ENCODE measurements around the gene SV2B. TPM values are rescaled to one million over a fixed set of nuclear protein-coding genes. Genes with fewer than 3 reads are reported as not detected.

The SV2B gene
- total RNA-seq, 3 donors from 2014 or later = 0.41 to 4.2 (median 0.80) TPM

DNA sequence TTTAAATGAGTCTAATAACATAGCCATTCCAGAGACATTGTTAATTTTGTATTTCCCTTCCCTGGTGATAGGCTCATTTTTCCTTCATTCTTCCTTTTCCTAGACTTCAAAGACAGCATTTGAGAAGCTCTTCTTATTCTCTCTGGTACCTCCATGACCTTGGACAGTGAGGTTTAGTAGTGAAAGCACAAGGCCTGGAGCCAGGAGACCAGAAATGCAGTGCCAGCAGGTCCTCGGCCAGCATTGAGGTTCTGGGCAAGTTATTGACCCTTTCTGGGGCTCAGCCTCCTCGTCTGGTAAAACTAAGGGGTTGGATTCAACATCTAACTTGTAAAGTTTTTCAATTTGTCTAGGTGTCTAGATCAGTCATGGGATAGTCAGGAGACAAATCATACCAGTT lies 146.9 kb downstream of the SV2B start:
- TF ChIP-seq, protein P1, sequence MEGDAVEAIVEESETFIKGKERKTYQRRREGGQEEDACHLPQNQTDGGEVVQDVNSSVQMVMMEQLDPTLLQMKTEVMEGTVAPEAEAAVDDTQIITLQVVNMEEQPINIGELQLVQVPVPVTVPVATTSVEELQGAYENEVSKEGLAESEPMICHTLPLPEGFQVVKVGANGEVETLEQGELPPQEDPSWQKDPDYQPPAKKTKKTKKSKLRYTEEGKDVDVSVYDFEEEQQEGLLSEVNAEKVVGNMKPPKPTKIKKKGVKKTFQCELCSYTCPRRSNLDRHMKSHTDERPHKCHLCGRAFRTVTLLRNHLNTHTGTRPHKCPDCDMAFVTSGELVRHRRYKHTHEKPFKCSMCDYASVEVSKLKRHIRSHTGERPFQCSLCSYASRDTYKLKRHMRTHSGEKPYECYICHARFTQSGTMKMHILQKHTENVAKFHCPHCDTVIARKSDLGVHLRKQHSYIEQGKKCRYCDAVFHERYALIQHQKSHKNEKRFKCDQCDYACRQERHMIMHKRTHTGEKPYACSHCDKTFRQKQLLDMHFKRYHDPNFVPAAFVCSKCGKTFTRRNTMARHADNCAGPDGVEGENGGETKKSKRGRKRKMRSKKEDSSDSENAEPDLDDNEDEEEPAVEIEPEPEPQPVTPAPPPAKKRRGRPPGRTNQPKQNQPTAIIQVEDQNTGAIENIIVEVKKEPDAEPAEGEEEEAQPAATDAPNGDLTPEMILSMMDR (IDR thresholded peaks at IDR 0.05) = no peak
- no peak for DNase-seq
- Histone ChIP-seq H3K4me3 (no peak overlapping the region), H3K9me3 (no peaks in the 10 kb centered on the region), H3K36me3 (ENCODE audit: low read depth) (no peaks in the 10 kb centered on the region), H3K4me1 (ENCODE audit: low read depth) (no peaks in the 10 kb centered on the region)
- ATAC-seq = no peak
- intact Hi-C loops (cut with DNase I, micrococcal nuclease) = no loop called here

DNA sequence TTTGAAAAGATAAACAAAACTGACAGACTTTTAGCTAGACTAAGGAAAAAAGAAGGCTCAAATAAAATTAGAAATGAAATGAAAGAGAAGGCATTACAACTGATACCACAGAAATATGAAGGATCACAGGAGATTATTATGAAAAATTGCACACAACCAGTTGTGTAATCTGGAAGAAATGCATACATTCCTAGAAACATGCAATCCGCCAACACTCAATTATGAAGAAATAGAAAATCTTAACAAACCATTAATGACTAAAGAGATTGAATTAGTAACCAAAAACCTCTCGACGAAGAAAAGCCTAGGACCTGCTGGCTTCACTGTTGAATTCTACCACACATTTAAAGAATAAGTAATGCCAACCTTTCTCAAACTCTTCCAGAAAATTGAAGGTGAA lies 149.5 kb downstream of the SV2B start:
- H3K4me1 ChIP-seq (ENCODE audit: low read depth) = no peaks in the 10 kb centered on the region
- DNase-seq (no peak), ATAC-seq (no peak)
- H3K36me3 ChIP-seq (ENCODE audit: low read depth) = no peaks in the 10 kb centered on the region
- intact Hi-C loops (cut with DNase I, micrococcal nuclease) = no loop called here
- no peak overlapping the region for H3K4me3 ChIP-seq
- TF ChIP-seq, protein P1 (IDR thresholded peaks at IDR 0.05) = no peak
- no peaks in the 10 kb centered on the region for H3K9me3 ChIP-seq

DNA sequence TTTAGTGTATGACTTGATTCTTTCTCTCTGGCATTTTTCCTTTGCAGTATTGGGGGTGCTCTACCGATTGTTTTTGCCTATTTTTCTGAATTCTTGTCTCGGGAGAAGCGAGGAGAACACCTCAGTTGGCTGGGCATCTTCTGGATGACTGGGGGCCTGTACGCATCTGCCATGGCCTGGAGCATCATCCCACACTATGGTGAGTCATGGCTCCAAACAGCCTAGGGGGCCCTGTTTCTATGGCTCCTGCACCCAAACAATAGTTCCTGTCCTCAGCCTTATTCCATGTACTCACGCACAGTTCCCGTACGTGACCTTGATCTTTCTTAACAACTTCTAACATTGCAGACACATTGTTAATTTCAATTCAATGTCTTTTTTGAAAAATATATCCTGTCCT lies 152.3 kb downstream of the SV2B start:
- TF ChIP-seq, protein P1 (IDR thresholded peaks at IDR 0.05) = no peak
- Histone ChIP-seq H3K4me1 (ENCODE audit: low read depth) (no peaks in the 10 kb centered on the region), H3K4me3 (no peak overlapping the region), H3K9me3 (no peaks in the 10 kb centered on the region), H3K36me3 (ENCODE audit: low read depth) (no peaks in the 10 kb centered on the region)
- intact Hi-C loops (cut with DNase I, micrococcal nuclease) = no loop called here
- ATAC-seq (no peak), DNase-seq (no peak)

DNA sequence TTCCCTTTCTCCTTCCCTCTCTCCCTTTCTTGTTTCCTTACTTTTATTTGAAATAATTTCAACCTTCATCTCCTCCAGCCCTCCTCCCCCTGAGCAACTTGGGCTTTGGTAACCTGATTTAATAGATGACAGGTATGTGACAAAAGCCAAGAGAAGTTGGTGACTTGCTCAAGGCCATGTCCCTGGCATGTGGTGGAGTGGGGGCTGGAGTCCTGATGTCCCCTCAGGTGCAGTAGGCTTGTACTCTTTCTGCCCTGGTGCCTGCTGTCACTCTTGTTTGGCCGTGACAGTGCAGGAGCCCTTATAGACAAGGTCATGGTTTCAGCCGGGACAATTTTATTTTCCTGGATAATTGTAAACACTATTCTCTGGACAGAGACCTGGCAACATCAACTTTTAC lies 152.7 kb downstream of the SV2B start:
- intact Hi-C loops (cut with DNase I, micrococcal nuclease) = no loop called here
- ATAC-seq (no peak), DNase-seq (no peak)
- Histone ChIP-seq H3K4me1 (ENCODE audit: low read depth) (no peaks in the 10 kb centered on the region), H3K36me3 (ENCODE audit: low read depth) (no peaks in the 10 kb centered on the region), H3K9me3 (no peaks in the 10 kb centered on the region), H3K4me3 (no peak overlapping the region)
- TF ChIP-seq, protein P1 (IDR thresholded peaks at IDR 0.05) = no peak

DNA sequence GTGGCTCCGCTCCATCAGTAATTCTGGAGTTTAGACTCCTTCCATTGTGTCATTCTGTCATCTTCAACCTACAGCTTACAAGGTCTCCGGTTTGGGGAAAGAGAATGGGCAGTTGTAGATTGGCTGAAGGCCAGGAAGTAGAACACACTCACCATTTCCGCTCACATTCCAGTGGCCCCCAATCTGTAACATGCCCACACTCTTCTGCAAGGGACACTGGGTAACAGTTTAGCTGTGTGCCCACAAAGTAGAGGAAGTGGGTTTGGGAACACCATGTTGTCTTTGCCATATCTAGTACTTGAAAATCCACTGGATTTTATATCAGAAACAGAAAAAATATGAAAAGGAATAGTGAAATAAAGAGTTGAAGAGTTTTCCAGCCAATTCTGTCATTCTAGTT lies 153.5 kb downstream of the SV2B start:
- ATAC-seq = no peak
- Histone ChIP-seq H3K36me3 (ENCODE audit: low read depth) (no peaks in the 10 kb centered on the region), H3K9me3 (no peaks in the 10 kb centered on the region)

More for the DNA sequence above, 153.5 kb downstream of the SV2B start:
- no peak overlapping the region for H3K4me3 ChIP-seq
- no peak for DNase-seq
- H3K4me1 ChIP-seq (ENCODE audit: low read depth) = no peaks in the 10 kb centered on the region
- intact Hi-C loops (cut with DNase I, micrococcal nuclease) = no loop called here
- TF ChIP-seq, protein P1 (IDR thresholded peaks at IDR 0.05) = no peak

Data from mucosa of descending colon (tissue), 3 donors.